Fibroblast of lung (primary cell): ENCODE measurements around the gene AP2B1. TPM values are rescaled to one million over a fixed set of nuclear protein-coding genes. Genes with fewer than 3 reads are reported as not detected.

ENCODE experiments used
- DNase-seq, 2 donors: peaks; one replicate each; pipeline versions ENCODE4 v3.0.0 to v3.0.0-alpha.2; 2010; ENCODE audit warnings: low read depth in 2 of 2
- H2AFZ ChIP-seq: 2 replicates; pipeline ENCODE4 v1.5.1; 2012; ENCODE audit warnings: low read length, control low read depth, inconsistent platforms
- H3K27ac ChIP-seq: 2 replicates; pipeline ENCODE4 v1.5.1; 2011; ENCODE audit warnings: low read length, control low read depth; ENCODE audit not compliant: insufficient read depth
- H3K27me3 ChIP-seq: 2 replicates; pipeline ENCODE4 v1.5.1; 2011; ENCODE audit warnings: mild to moderate bottlenecking, low read length; ENCODE audit not compliant: control insufficient read depth, insufficient read depth
- H3K36me3 ChIP-seq: 2 replicates; pipeline ENCODE4 v1.5.1; 2011; ENCODE audit warnings: low read length; ENCODE audit not compliant: control insufficient read depth, insufficient read depth
- H3K4me1 ChIP-seq: 2 replicates; pipeline ENCODE4 v1.5.1; 2011; ENCODE audit warnings: low read length; ENCODE audit not compliant: control insufficient read depth, insufficient read depth; ENCODE audit errors: extremely low read depth
- H3K4me2 ChIP-seq: 2 replicates; pipeline ENCODE4 v1.5.1; 2011; ENCODE audit warnings: low read length, control low read depth; ENCODE audit not compliant: insufficient read depth; ENCODE audit errors: extremely low read depth
- H3K4me3 ChIP-seq, 4 experiments: fragments of 200-600 bp in 1 of 4; sonication (generic) in 1 of 4; replicated peaks in 1 of 4; 2 replicates each; pipeline ENCODE4 v1.5.1; 2011 to 2016; ENCODE audit warnings: low read length in 4 of 4, low read depth in 3 of 4, mild to moderate bottlenecking in 3 of 4, control low read depth in 2 of 4, inconsistent platforms in 1 of 4, mixed read lengths in 1 of 4; ENCODE audit not compliant: insufficient read depth in 1 of 4; ENCODE audit errors: control extremely low read depth in 1 of 4
- H3K79me2 ChIP-seq: 2 replicates; pipeline ENCODE4 v1.5.1; 2012; ENCODE audit warnings: mild to moderate bottlenecking, low read length, inconsistent platforms; ENCODE audit not compliant: control insufficient read depth, insufficient read depth
- H3K9ac ChIP-seq: 2 replicates; pipeline ENCODE4 v1.5.1; 2011; ENCODE audit warnings: mild to moderate bottlenecking, low read length, control low read depth; ENCODE audit not compliant: insufficient read depth
- H3K9me3 ChIP-seq: 2 replicates; pipeline ENCODE4 v1.5.1; 2012; ENCODE audit warnings: low read depth, low read length; ENCODE audit not compliant: control insufficient read depth, insufficient read depth
- H4K20me1 ChIP-seq: 2 replicates; pipeline ENCODE4 v1.5.1; 2011; ENCODE audit warnings: low read length; ENCODE audit not compliant: control insufficient read depth, insufficient read depth; ENCODE audit errors: extremely low read depth
- CTCF ChIP-seq, 2 donors: IDR thresholded peaks in 1 of 2; conservative IDR thresholded peaks in 1 of 2; 1 replicate in 1 of 2; 2 replicates in 1 of 2; pipeline ENCODE4 v1.5.1; 2011 to 2012; ENCODE audit warnings: low read length in 2 of 2, control low read depth in 1 of 2, inconsistent platforms in 1 of 2, low read depth in 1 of 2, mild to moderate bottlenecking in 1 of 2
- EZH2 ChIP-seq: IDR thresholded peaks from 2 replicates; pipeline ENCODE4 v1.5.1; 2012; ENCODE audit warnings: low read length, control low read depth, mild to moderate bottlenecking; ENCODE audit errors: missing control alignments
- polyA plus RNA-seq, 2 donors: library from polyadenylated mRNA; depleted of rRNA in 1 of 2; stranded (reverse) in 1 of 2; unstranded in 1 of 2; fragments of >200 nt; gene quantifications; 2 replicates each; pipeline ENCODE4 v1.2.1, GENCODE V29; 2011 to 2012; ENCODE audit warnings: missing spikeins in 1 of 2
- total RNA-seq: library from RNA; depleted of rRNA; stranded (reverse); fragments of >200 nt; gene quantifications from 2 replicates; pipeline ENCODE4 v1.2.1, GENCODE V29; 2014

AP2B1 gene
- total and polyA plus RNA-seq, 2 donors (not counting 1 experiment from before 2014, with no cell fraction given) = 109 to 236 TPM

- Histone ChIP-seq H3K27ac (no peak overlapping the region), H2AFZ (no peak overlapping the region), H3K79me2 (no peaks in the 10 kb centered on the region), H3K36me3 (no peaks in the 10 kb centered on the region), H3K9ac (no peak overlapping the region), H3K4me1 (no peaks in the 10 kb centered on the region), H4K20me1 (no peaks in the 10 kb centered on the region), H3K27me3 (peaks cover 9% of the 10 kb centered on the region), H3K4me2 (no peak overlapping the region), H3K9me3 (no peaks in the 10 kb centered on the region), H3K4me3 (no peak overlapping the region)
- no peak for DNase-seq
- no peak for TF ChIP-seq EZH2
- no peak for TF ChIP-seq CTCF (conservative IDR thresholded peaks at IDR 0.05 in 1 of 2, IDR thresholded peaks at IDR 0.05 in 1 of 2; ENCODE audit: low read depth in 1 of 2, low read length in 2 of 2)
These were observed 38.8 kb upstream of the AP2B1 start for GRCh38 chr17:35548208-35548810.

GRCh38 chr17:35548978-35549377 lies 38.1 kb upstream of the AP2B1 start:
- H3K9ac ChIP-seq = no peak overlapping the region
- H4K20me1 ChIP-seq = no peaks in the 10 kb centered on the region
- H3K4me1 ChIP-seq = no peaks in the 10 kb centered on the region
- H3K27ac ChIP-seq = no peak overlapping the region
- no peak for DNase-seq
- H3K79me2 ChIP-seq = no peaks in the 10 kb centered on the region
- no peak overlapping the region for H3K4me3 ChIP-seq
- H3K9me3 ChIP-seq = no peaks in the 10 kb centered on the region
- no peak overlapping the region for H3K4me2 ChIP-seq
- peaks cover 9% of the 10 kb centered on the region for H3K27me3 ChIP-seq
- no peaks in the 10 kb centered on the region for H3K36me3 ChIP-seq
- no peak overlapping the region for H2AFZ ChIP-seq
- no peak for TF ChIP-seq CTCF (conservative IDR thresholded peaks at IDR 0.05 in 1 of 2, IDR thresholded peaks at IDR 0.05 in 1 of 2; ENCODE audit: low read depth in 1 of 2, low read length in 2 of 2)
- no peak for TF ChIP-seq EZH2

- no peaks in the 10 kb centered on the region for H3K36me3 ChIP-seq
- peaks cover 18% of the 10 kb centered on the region for H3K27me3 ChIP-seq
- no peak overlapping the region for H3K27ac ChIP-seq
- H3K4me1 ChIP-seq = no peaks in the 10 kb centered on the region
- H4K20me1 ChIP-seq = no peaks in the 10 kb centered on the region
- no peaks in the 10 kb centered on the region for H3K79me2 ChIP-seq
- H3K9me3 ChIP-seq = no peaks in the 10 kb centered on the region
- no peak overlapping the region for H3K4me2 ChIP-seq
- no peak overlapping the region for H3K9ac ChIP-seq
- TF ChIP-seq EZH2 = no peak
- no peak for TF ChIP-seq CTCF (conservative IDR thresholded peaks at IDR 0.05 in 1 of 2, IDR thresholded peaks at IDR 0.05 in 1 of 2; ENCODE audit: low read depth in 1 of 2, low read length in 2 of 2)
- no peak for DNase-seq
- no peak overlapping the region for H2AFZ ChIP-seq
- H3K4me3 ChIP-seq = no peak overlapping the region
These were observed 33.8 kb upstream of the AP2B1 start for GRCh38 chr17:35553310-35553709.
